Activated CD4-positive, alpha-beta T cell treated with anti-CD3 and anti-CD28 coated beads, Interleukin-2, amount 50 U/mL, for 24 hours (primary cell): ENCODE measurements around the gene SLFN12.
"Not testable (repeated sequence)": the region's sequence is repeated elsewhere in the genome, so short reads cannot be mapped to it uniquely, and the experiment has no call there.

Source experiments
- DNase-seq, 2 donors: peaks; one replicate each; pipeline ENCODE4 v3.0.0-alpha.2; 2020; ENCODE audit warnings: low read depth in 1 of 2, low spot score in 1 of 2

SLFN12 gene

GRCh38 chr17:35432176-35433074, at the start of gene SLFN12:
TSS of gene SLFN12 (minus strand) at chr17:35432500. CDS start at chr17:35423028, 9,472 bp downstream.
- DNase-seq: peak; percentile 8 to 35

GRCh38 chr17:35479271-35479670, 47.0 kb upstream of the SLFN12 start:
- no peak for DNase-seq

GRCh38 chr17:35477248-35477647, 44.9 kb upstream of the SLFN12 start:
- DNase-seq: no peak

- DNase-seq: no peak
Measured at GRCh38 chr17:35476283-35476820, 44.1 kb upstream of the SLFN12 start.

GRCh38 chr17:35468475-35468874, 36.2 kb upstream of the SLFN12 start:
- DNase-seq: no peak

GRCh38 chr17:35467824-35468223, 35.5 kb upstream of the SLFN12 start:
- no peak for DNase-seq

- DNase-seq: peak in 1 of 2 donors; percentile 17
Measured at GRCh38 chr17:35460354-35460851, 28.1 kb upstream of the SLFN12 start.

- not testable (repeated sequence) for DNase-seq
Measured at GRCh38 chr17:35454035-35454434, 21.7 kb upstream of the SLFN12 start.

- DNase-seq: no peak
Measured at GRCh38 chr17:35453171-35453570, 20.9 kb upstream of the SLFN12 start.

GRCh38 chr17:35449371-35449931, 17.2 kb upstream of the SLFN12 start:
- no peak for DNase-seq

- no peak for DNase-seq
Measured at GRCh38 chr17:35448899-35449227, 16.6 kb upstream of the SLFN12 start.

GRCh38 chr17:35448214-35448898, 16.1 kb upstream of the SLFN12 start, which contains the start of gene SLFN13:
TSS of gene SLFN13 (minus strand) at chr17:35448766. CDS start at chr17:35445680, 3,086 bp downstream.
- peak; percentile 75 to 84 for DNase-seq

- DNase-seq: no peak
Measured at GRCh38 chr17:35447499-35447898, 15.2 kb upstream of the SLFN12 start.

GRCh38 chr17:35438433-35438832, 6.1 kb upstream of the SLFN12 start:
- no peak for DNase-seq

GRCh38 chr17:35433075-35433894, 985 bp upstream of the SLFN12 start:
- DNase-seq: peak in 1 of 2 donors; percentile 74

- no peak for DNase-seq
Measured at GRCh38 chr17:35429702-35430101, 2.6 kb downstream of the SLFN12 start.

- DNase-seq: no peak
Measured at GRCh38 chr17:35428229-35428628, 4.1 kb downstream of the SLFN12 start.

GRCh38 chr17:35423761-35424160, 8.5 kb downstream of the SLFN12 start:
- DNase-seq: no peak

GRCh38 chr17:35421069-35421468, 11.2 kb downstream of the SLFN12 start:
- not testable (repeated sequence) for DNase-seq

- DNase-seq: no peak
Measured at GRCh38 chr17:35416659-35417058, 15.6 kb downstream of the SLFN12 start.

GRCh38 chr17:35414707-35415106, 17.6 kb downstream of the SLFN12 start:
- DNase-seq: not testable (repeated sequence)
